WERI-Rb-1 (cell line): ENCODE data around the gene TBATA.

ENCODE experiments used
- DNase-seq: peaks from one replicate; pipeline ENCODE4 v3.0.0-alpha.2; 2020
- H3K27ac ChIP-seq: fragments of 250-450 bp; sonication (Bioruptor Pico); 2 replicates; pipeline ENCODE4 v1.5.1; 2020; ENCODE audit warnings: mild to moderate bottlenecking, moderate library complexity
- H3K27me3 ChIP-seq: fragments of 250-450 bp; sonication (Bioruptor Pico); 2 replicates; pipeline ENCODE4 v1.5.1; 2021; ENCODE audit warnings: mild to moderate bottlenecking, low read depth, moderate library complexity; ENCODE audit not compliant: insufficient read depth, severe bottlenecking
- H3K36me3 ChIP-seq: fragments of 250-450 bp; sonication (Bioruptor Pico); 2 replicates; pipeline ENCODE4 v1.5.1; 2020; ENCODE audit warnings: mild to moderate bottlenecking, moderate library complexity
- H3K4me3 ChIP-seq: 2 replicates; pipeline ENCODE4 v1.5.1; 2011; ENCODE audit warnings: low read depth, mild to moderate bottlenecking, control low read depth, low read length
- H3K9me3 ChIP-seq: fragments of 250-450 bp; sonication (Bioruptor Pico); 2 replicates; pipeline ENCODE4 v1.5.1; 2021; ENCODE audit warnings: mild to moderate bottlenecking, moderate library complexity; ENCODE audit not compliant: severe bottlenecking
- TF ChIP-seq, protein P1 (sequence below): IDR thresholded peaks from 2 replicates; pipeline ENCODE4 v1.5.1; 2011; ENCODE audit warnings: low read depth, mild to moderate bottlenecking, control low read depth, inconsistent platforms, low read length

TBATA gene

DNA sequence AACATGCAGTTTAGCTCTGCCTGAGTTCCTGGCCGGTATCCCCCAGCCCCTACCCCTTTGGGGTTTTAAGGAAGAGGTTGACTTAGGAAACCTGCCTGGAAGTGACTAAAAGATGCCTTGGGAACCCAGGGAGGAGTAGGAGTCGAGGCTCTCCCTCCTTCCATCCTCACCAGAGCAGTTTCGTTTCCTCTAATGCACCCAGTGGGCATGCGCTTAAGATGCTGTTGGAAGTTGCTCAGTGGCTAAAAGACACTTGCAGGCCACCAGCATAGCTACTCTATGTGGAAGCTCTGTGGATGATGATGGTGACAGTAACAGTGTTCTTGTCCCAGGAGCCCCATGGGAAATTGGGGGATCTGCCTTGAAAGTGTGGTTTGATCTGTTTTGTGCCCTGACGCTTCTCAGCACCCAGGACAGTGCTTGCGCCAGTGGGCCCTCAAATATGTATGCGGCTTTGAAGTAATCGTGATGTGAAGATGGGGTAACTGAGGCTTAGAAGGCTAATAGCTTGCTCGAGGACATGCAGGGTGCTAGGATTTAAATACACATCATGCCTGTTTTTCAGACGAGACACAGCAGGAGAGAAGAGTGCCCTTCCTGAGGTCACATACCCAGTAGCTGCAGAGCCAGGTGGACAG lies 32.0 kb downstream of the TBATA start:
- H3K9me3 ChIP-seq = no peaks in the 10 kb centered on the region
- no peak overlapping the region for H3K27ac ChIP-seq
- no peaks in the 10 kb centered on the region for H3K36me3 ChIP-seq
- no peak for DNase-seq
- TF ChIP-seq, protein P1, sequence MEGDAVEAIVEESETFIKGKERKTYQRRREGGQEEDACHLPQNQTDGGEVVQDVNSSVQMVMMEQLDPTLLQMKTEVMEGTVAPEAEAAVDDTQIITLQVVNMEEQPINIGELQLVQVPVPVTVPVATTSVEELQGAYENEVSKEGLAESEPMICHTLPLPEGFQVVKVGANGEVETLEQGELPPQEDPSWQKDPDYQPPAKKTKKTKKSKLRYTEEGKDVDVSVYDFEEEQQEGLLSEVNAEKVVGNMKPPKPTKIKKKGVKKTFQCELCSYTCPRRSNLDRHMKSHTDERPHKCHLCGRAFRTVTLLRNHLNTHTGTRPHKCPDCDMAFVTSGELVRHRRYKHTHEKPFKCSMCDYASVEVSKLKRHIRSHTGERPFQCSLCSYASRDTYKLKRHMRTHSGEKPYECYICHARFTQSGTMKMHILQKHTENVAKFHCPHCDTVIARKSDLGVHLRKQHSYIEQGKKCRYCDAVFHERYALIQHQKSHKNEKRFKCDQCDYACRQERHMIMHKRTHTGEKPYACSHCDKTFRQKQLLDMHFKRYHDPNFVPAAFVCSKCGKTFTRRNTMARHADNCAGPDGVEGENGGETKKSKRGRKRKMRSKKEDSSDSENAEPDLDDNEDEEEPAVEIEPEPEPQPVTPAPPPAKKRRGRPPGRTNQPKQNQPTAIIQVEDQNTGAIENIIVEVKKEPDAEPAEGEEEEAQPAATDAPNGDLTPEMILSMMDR = no peak
- no peaks in the 10 kb centered on the region for H3K27me3 ChIP-seq
- H3K4me3 ChIP-seq = no peak overlapping the region

DNA sequence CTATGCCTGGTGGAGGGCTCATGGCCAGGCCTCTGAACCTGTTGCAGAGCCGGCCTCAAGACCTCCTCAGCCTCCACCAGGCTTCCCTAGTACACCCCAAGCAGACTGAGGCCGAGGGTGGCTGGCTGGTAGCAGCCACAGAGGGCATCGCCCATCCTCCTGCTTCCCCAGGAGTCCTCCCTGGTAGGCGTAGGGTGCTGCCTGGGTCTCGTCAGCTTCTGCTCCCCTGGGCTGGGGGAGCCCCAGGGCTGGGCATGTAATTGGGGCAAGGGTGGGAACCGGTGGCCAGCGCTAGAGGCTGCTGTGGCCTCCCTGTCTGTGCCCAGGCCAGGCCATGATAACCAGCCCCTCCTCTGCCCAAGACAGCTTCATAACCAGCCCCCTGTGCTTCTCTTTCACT lies 32.6 kb downstream of the TBATA start:
- Histone ChIP-seq H3K27ac (no peak overlapping the region), H3K4me3 (no peak overlapping the region), H3K36me3 (no peaks in the 10 kb centered on the region), H3K27me3 (no peaks in the 10 kb centered on the region), H3K9me3 (no peaks in the 10 kb centered on the region)
- TF ChIP-seq, protein P1 = no peak
- no peak for DNase-seq

DNA sequence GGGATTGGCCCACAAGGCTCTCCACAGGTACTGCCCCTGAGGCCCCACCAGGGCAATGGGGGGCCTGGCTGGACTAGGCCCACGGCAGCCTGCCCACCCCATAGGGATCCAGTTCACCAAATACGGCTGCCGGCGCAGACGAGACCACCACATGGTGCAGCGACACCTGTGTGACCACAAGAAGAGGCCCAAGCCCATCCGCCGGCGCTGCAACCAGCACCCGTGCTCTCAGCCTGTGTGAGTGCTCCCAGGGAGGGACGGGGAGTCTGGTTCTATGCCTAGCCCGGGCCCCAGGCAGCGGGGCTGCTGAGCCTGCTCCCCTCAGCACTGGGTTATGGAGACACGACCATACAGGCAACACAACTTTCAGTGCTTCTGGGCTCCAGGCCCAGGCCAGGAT lies 33.2 kb downstream of the TBATA start:
- Histone ChIP-seq H3K9me3 (no peaks in the 10 kb centered on the region), H3K27ac (no peak overlapping the region), H3K4me3 (no peak overlapping the region), H3K27me3 (no peaks in the 10 kb centered on the region), H3K36me3 (no peaks in the 10 kb centered on the region)
- DNase-seq = no peak
- TF ChIP-seq, protein P1 = no peak

DNA sequence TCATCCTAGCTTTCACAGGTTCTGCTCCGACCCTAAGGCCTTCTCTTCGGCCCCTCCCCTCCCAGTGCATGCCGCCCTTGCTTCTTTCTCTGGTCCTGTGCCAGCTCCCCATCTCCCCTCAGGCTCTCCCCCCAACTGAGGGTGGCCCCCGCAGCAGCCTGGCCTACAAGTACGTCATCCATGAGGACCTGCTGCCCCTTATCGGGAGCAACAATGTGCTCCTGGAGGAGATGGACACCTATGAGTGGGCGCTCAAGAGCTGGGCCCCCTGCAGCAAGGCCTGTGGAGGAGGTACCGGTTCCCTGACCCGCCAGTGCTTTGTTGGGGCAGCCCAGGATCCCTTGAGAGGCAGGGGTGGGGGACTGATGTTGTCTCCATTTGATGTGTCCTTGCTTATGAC lies 33.8 kb downstream of the TBATA start:
- no peaks in the 10 kb centered on the region for H3K27me3 ChIP-seq
- no peak for DNase-seq
- H3K36me3 ChIP-seq = no peaks in the 10 kb centered on the region
- H3K9me3 ChIP-seq = no peaks in the 10 kb centered on the region
- H3K27ac ChIP-seq = no peak overlapping the region
- H3K4me3 ChIP-seq = no peak overlapping the region
- TF ChIP-seq, protein P1 = no peak

DNA sequence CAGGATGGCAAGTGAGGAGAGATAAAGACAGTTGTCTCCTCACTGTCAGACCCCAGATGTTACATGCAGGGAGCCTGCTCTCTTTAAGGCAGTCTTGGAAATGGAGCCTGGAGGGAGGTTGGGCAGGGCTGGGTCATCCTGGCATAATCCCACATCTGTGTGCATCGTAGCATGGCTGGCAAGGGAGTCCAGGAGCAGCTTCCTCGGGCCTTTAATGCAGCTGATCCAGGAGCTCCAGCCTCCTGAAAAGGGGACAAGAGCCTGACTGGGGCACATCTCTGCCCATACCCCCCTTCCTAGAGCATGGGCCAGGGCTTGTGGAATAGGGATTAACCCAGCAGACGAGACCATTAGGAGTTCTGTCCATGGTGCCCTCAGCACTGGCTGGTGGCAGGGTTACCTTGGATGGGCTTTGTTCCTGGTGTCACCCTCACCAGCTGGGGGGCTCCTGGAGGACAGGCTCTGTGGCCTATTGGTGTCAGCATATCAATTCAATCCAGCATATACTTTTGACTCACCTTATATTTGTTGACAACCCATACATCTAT lies 34.9 kb downstream of the TBATA start:
- TF ChIP-seq, protein P1 = no peak
- no peaks in the 10 kb centered on the region for H3K9me3 ChIP-seq
- DNase-seq = no peak

DNA sequence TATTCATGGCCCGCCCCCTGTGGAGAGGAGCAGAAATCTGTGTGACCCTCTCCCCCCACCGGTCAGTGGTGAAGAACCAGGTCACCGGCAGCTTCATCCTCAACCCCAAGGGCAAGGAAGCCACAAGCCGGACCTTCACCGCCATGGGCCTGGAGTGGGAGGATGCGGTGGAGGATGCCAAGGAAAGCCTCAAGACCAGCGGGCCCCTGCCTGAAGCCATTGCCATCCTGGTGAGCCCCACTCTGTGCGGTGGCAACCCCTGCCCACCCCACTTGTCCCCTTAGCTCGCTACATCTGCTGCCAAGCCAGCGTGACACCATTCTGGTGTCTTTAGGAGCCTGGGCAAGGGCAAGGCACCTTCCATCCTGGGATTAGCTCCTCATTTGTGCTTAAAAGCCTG lies 35.4 kb downstream of the TBATA start:
- TF ChIP-seq, protein P1 = no peak
- Histone ChIP-seq H3K27ac (no peak overlapping the region), H3K9me3 (no peaks in the 10 kb centered on the region), H3K27me3 (no peaks in the 10 kb centered on the region), H3K36me3 (no peaks in the 10 kb centered on the region), H3K4me3 (no peak overlapping the region)
- DNase-seq = no peak

More for the DNA sequence above, 34.9 kb downstream of the TBATA start:
- H3K27me3 ChIP-seq = no peaks in the 10 kb centered on the region
- H3K36me3 ChIP-seq = no peaks in the 10 kb centered on the region
- H3K4me3 ChIP-seq = no peak overlapping the region
- H3K27ac ChIP-seq = no peak overlapping the region
